H9 (cell line): Measurements from ENCODE around the gene CCDC70. TPM values are rescaled to one million over a fixed set of nuclear protein-coding genes. Genes with fewer than 3 reads are reported as not detected.

Experiments used
- DNase-seq: peaks from one replicate; pipeline ENCODE4 v3.0.0-alpha.2; 2017
- H2AFZ ChIP-seq: one replicate; pipeline ENCODE4 v1.6.1; 2013; ENCODE audit warnings: mild to moderate bottlenecking, low read length, control low read depth, moderate library complexity
- H2AK5ac ChIP-seq: 2 replicates; pipeline ENCODE4 v1.6.1; 2013; ENCODE audit warnings: low read length, control low read depth, mixed read lengths; ENCODE audit not compliant: insufficient read length
- H2BK120ac ChIP-seq: one replicate; pipeline ENCODE4 v1.6.1; 2013; ENCODE audit warnings: low read depth, mild to moderate bottlenecking, low read length, control low read depth, inconsistent platforms; ENCODE audit not compliant: poor library complexity, severe bottlenecking
- H2BK12ac ChIP-seq: 2 replicates; pipeline ENCODE4 v1.6.1; 2013; ENCODE audit warnings: low read length, control low read depth, mixed read lengths, low read depth; ENCODE audit not compliant: insufficient read length
- H2BK15ac ChIP-seq: 2 replicates; pipeline ENCODE4 v1.6.1; 2013; ENCODE audit warnings: low read depth, low read length, control low read depth
- H2BK20ac ChIP-seq: one replicate; pipeline ENCODE4 v1.6.1; 2013; ENCODE audit warnings: low read depth, mild to moderate bottlenecking, low read length, control low read depth, inconsistent platforms; ENCODE audit not compliant: poor library complexity, severe bottlenecking
- H2BK5ac ChIP-seq: 2 replicates; pipeline ENCODE4 v1.6.1; 2013; ENCODE audit warnings: low read length, control low read depth, mixed read lengths; ENCODE audit not compliant: insufficient read length
- H3K14ac ChIP-seq: 2 replicates; pipeline ENCODE4 v1.6.1; 2013; ENCODE audit warnings: low read length, control low read depth; ENCODE audit not compliant: insufficient read depth
- H3K18ac ChIP-seq: 2 replicates; pipeline ENCODE4 v1.6.1; 2013; ENCODE audit warnings: low read depth, mild to moderate bottlenecking, mixed read lengths, low read length, control low read depth; ENCODE audit not compliant: insufficient read length
- H3K23ac ChIP-seq: 2 replicates; pipeline ENCODE4 v1.6.1; 2013; ENCODE audit warnings: low read length, control low read depth, mixed read lengths, low read depth; ENCODE audit not compliant: insufficient read length
- H3K23me2 ChIP-seq: 2 replicates; pipeline ENCODE4 v1.6.1; 2013; ENCODE audit warnings: low read depth, mild to moderate bottlenecking, mixed read lengths, low read length, control low read depth; ENCODE audit not compliant: insufficient read length, poor library complexity, severe bottlenecking
- H3K27ac ChIP-seq: 2 replicates; pipeline ENCODE4 v1.5.1; 2013; ENCODE audit warnings: low read length, control low read depth, mixed read lengths, low read depth; ENCODE audit not compliant: insufficient read length
- H3K27me3 ChIP-seq: 2 replicates; pipeline ENCODE4 v1.6.1; 2013; ENCODE audit warnings: low read length, control low read depth, inconsistent platforms; ENCODE audit not compliant: insufficient read depth
- H3K4ac ChIP-seq: 2 replicates; pipeline ENCODE4 v1.6.1; 2013; ENCODE audit warnings: low read depth, mild to moderate bottlenecking, control low read depth, inconsistent platforms, low read length, moderate library complexity
- H3K4me1 ChIP-seq: 2 replicates; pipeline ENCODE4 v1.6.1; 2013; ENCODE audit warnings: low read length, control low read depth, inconsistent platforms; ENCODE audit not compliant: insufficient read depth
- H3K4me2 ChIP-seq: 2 replicates; pipeline ENCODE4 v1.6.1; 2013; ENCODE audit warnings: low read length, control low read depth, mixed read lengths; ENCODE audit not compliant: insufficient read length, insufficient read depth
- H3K56ac ChIP-seq: 2 replicates; pipeline ENCODE4 v1.6.1; 2013; ENCODE audit warnings: low read depth, mild to moderate bottlenecking, mixed read lengths, low read length, control low read depth; ENCODE audit not compliant: insufficient read length
- H3K79me1 ChIP-seq: 2 replicates; pipeline ENCODE4 v1.6.1; 2013; ENCODE audit warnings: low read depth, mild to moderate bottlenecking, moderate library complexity, low read length, control low read depth, inconsistent platforms; ENCODE audit not compliant: insufficient read depth, poor library complexity, severe bottlenecking
- H3K79me2 ChIP-seq: 2 replicates; pipeline ENCODE4 v1.6.1; 2013; ENCODE audit warnings: low read length, control low read depth, inconsistent platforms; ENCODE audit not compliant: insufficient read depth
- H3K9ac ChIP-seq: 2 replicates; pipeline ENCODE4 v1.6.1; 2013; ENCODE audit warnings: low read length, control low read depth, mixed read lengths; ENCODE audit not compliant: insufficient read length; ENCODE audit errors: extremely low read depth
- H3K9me3 ChIP-seq: one replicate; pipeline ENCODE4 v1.6.1; 2013; ENCODE audit warnings: low read depth, low read length, inconsistent platforms; ENCODE audit not compliant: control insufficient read depth
- H3T11ph ChIP-seq: one replicate; pipeline ENCODE4 v1.6.1; 2013; ENCODE audit warnings: mild to moderate bottlenecking, low read length, control low read depth, inconsistent platforms
- H4K20me1 ChIP-seq: one replicate; pipeline ENCODE4 v1.6.1; 2013; ENCODE audit not compliant: control insufficient read depth, insufficient read length, insufficient read depth
- H4K5ac ChIP-seq: 2 replicates; pipeline ENCODE4 v1.6.1; 2013; ENCODE audit warnings: low read depth, mild to moderate bottlenecking, mixed read lengths, low read length, control low read depth; ENCODE audit not compliant: insufficient read length
- H4K8ac ChIP-seq: replicated peaks from 2 replicates; pipeline ENCODE4 v1.6.1; 2013; ENCODE audit warnings: low read length, control low read depth, mixed read lengths, low read depth; ENCODE audit not compliant: insufficient read length
- H4K91ac ChIP-seq: 2 replicates; pipeline ENCODE4 v1.6.1; 2013; ENCODE audit warnings: low read depth, mild to moderate bottlenecking, moderate library complexity, mixed read lengths, low read length, control low read depth; ENCODE audit not compliant: insufficient read length
- H3K27ac Mint-ChIP-seq, 3 experiments: 2 replicates in 2 of 3; 3 replicates in 1 of 3; pipeline ENCODE4 v1.8.0; 2020 to 2021; ENCODE audit warnings: mixed read lengths in 3 of 3, mild to moderate bottlenecking in 1 of 3, moderate library complexity in 1 of 3
- H3K27me3 Mint-ChIP-seq: 2 replicates; pipeline ENCODE4 v1.8.0; 2021; ENCODE audit warnings: low read depth, mild to moderate bottlenecking, moderate library complexity, mixed read lengths
- H3K36me3 Mint-ChIP-seq, 3 experiments: 2 replicates in 2 of 3; 3 replicates in 1 of 3; pipeline ENCODE4 v1.8.0; 2020 to 2021; ENCODE audit warnings: low read depth in 3 of 3, mixed read lengths in 3 of 3; ENCODE audit not compliant: insufficient read depth in 1 of 3
- H3K4me1 Mint-ChIP-seq, 2 experiments: 2 replicates each; pipeline ENCODE4 v1.8.0; 2020; ENCODE audit warnings: mixed read lengths in 2 of 2
- H3K4me3 Mint-ChIP-seq, 2 experiments: 2 replicates in 1 of 2; 3 replicates in 1 of 2; pipeline ENCODE4 v1.8.0; 2020 to 2021; ENCODE audit warnings: mild to moderate bottlenecking in 2 of 2, mixed read lengths in 2 of 2, moderate library complexity in 1 of 2
- H3K9me3 Mint-ChIP-seq, 2 experiments: 2 replicates in 1 of 2; 3 replicates in 1 of 2; pipeline ENCODE4 v1.8.0; 2020; ENCODE audit warnings: mild to moderate bottlenecking in 2 of 2, mixed read lengths in 2 of 2, moderate library complexity in 1 of 2
- CTCF ChIP-seq: fragments of 200-600 bp; sonication (generic); conservative IDR thresholded peaks from 3 replicates; pipeline ENCODE4 v1.8.0; 2021; ENCODE audit warnings: antibody characterized with exemption, mild to moderate bottlenecking
- WGBS: extraction: QIAGEN DNeasy Blood & Tissue Kit; methylation state at CpG from one replicate; pipeline ENCODE4 v1.1.7; 2013; ENCODE audit warnings: missing lambda C conversion rate, low lambda C conversion rate, mixed read lengths; ENCODE audit not compliant: insufficient read length; ENCODE audit errors: extremely low coverage; 5-methylcytosine and 5-hydroxymethylcytosine counted together
- total RNA-seq: library from RNA; stranded (reverse); gene quantifications from 2 replicates; pipeline ENCODE4 v1.2.1, GENCODE V29; 2021

The CCDC70 gene
- total RNA-seq, 1 experiment from 2014 or later = not detected

GRCh38 chr13:51856027-51856736, 5.6 kb upstream of the CCDC70 start:
- Histone ChIP-seq H2BK12ac (no peak overlapping the region), H3K9ac (no peak overlapping the region), H3T11ph (no peak overlapping the region), H4K20me1 (no peaks in the 10 kb centered on the region), H3K23ac (no peak overlapping the region), H2AFZ (no peak overlapping the region), H3K79me2 (no peaks in the 10 kb centered on the region), H3K18ac (no peak overlapping the region), H4K91ac (no peak overlapping the region), H3K9me3 (no peaks in the 10 kb centered on the region), H3K14ac (no peak overlapping the region), H3K4me1 (no peaks in the 10 kb centered on the region), H2BK5ac (no peak overlapping the region), H3K79me1 (no peaks in the 10 kb centered on the region), H4K5ac (no peak overlapping the region), H3K56ac (no peak overlapping the region), H4K8ac (no peak overlapping the region), H3K23me2 (no peaks in the 10 kb centered on the region), H2BK20ac (no peak overlapping the region), H3K4me2 (no peak overlapping the region), H2BK15ac (no peak overlapping the region), H3K4ac (no peak overlapping the region), H2BK120ac (no peak overlapping the region), H3K27me3 (no peaks in the 10 kb centered on the region), H2AK5ac (no peak overlapping the region), H3K27ac (no peak overlapping the region)
- Mint-ChIP-seq H3K27ac (no peak overlapping the region), H3K4me1 (peaks cover 7 to 11% of the 10 kb centered on the region in 2 experiments), H3K4me3 (no peak overlapping the region), H3K27me3 (peaks cover 7% of the 10 kb centered on the region; the same call in 1 of the 2 replicates), H3K9me3 (no peaks in the 10 kb centered on the region), H3K36me3 (no peaks in the 10 kb centered on the region)
- no peak for TF ChIP-seq CTCF
- no CpG with 5 or more reads among the region's 1 CpG for WGBS
- no peak for DNase-seq
